DND-41 (cell line): Measurements from ENCODE around the gene IRF2BP1.
A peak's percentile ranks its signal among the peaks of the same experiment; 100 is the strongest.

Source experiments
- EZH2 ChIP-seq: IDR thresholded peaks from 3 replicates; pipeline ENCODE4 v1.6.1; 2012; ENCODE audit warnings: borderline replicate concordance, low read depth, mild to moderate bottlenecking, moderate library complexity, low read length, inconsistent platforms; ENCODE audit not compliant: severe bottlenecking
- TF ChIP-seq, protein P1 (sequence below): IDR thresholded peaks from 2 replicates; pipeline ENCODE4 v1.5.1; 2012; ENCODE audit warnings: borderline replicate concordance, low read length, moderate library complexity, mild to moderate bottlenecking; ENCODE audit not compliant: poor library complexity, severe bottlenecking; ENCODE audit errors: extremely low read depth

DNA sequence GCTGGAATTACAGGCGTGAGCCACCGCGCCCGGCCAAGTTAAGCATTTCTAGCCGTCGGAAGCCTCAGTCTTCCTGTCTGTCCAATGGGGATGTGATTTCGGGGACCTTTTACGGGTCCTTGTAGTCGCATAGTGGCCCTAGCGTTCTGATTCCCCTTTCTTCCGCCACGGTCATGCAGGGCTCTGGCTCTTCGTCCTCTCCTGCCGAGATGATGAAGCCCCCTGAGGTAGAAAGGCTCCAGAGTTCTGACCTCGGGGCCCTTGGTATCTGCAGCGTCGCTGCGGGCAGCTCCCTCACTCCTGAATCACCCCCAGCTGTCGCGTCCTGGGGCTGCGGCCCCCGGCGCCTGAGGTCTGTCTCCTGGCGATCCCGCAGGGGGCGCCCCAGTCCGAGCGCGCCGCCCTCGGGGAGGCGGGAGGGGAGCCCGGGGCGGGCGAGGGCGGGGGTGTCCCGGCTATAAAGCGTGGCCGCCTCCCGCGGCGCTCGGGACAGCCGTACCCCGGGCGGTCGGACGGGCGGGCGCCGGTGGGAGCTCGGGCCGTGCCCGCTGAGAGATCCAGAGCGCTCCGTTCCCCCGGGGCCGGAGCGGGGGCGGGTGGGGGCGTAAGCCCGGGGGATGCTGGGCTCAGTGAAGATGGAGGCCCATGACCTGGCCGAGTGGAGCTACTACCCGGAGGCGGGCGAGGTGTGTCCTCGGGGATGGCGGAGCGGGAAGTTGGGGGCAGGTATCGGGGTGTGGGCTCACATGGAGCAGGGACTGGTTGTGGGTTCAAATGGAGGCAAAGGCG is 21.9 kb downstream of the IRF2BP1 start, which contains the start of gene FOXA3:
- no peak for TF ChIP-seq EZH2
- TF ChIP-seq, protein P1, sequence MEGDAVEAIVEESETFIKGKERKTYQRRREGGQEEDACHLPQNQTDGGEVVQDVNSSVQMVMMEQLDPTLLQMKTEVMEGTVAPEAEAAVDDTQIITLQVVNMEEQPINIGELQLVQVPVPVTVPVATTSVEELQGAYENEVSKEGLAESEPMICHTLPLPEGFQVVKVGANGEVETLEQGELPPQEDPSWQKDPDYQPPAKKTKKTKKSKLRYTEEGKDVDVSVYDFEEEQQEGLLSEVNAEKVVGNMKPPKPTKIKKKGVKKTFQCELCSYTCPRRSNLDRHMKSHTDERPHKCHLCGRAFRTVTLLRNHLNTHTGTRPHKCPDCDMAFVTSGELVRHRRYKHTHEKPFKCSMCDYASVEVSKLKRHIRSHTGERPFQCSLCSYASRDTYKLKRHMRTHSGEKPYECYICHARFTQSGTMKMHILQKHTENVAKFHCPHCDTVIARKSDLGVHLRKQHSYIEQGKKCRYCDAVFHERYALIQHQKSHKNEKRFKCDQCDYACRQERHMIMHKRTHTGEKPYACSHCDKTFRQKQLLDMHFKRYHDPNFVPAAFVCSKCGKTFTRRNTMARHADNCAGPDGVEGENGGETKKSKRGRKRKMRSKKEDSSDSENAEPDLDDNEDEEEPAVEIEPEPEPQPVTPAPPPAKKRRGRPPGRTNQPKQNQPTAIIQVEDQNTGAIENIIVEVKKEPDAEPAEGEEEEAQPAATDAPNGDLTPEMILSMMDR: peak; percentile 18
